Skeletal muscle cell (primary cell): Measurements from ENCODE around the gene RILPL2.
"Not testable (repeated sequence)": the region's sequence is repeated elsewhere in the genome, so short reads cannot be mapped to it uniquely, and the experiment has no call there.

Source experiments
- DNase-seq: peaks from one replicate; pipeline ENCODE4 v3.0.0-alpha.2; 2010; ENCODE audit warnings: low read depth
- H3K4me3 ChIP-seq: 2 replicates; pipeline ENCODE4 v1.5.1; 2011; ENCODE audit warnings: low read depth, mild to moderate bottlenecking, control low read depth, low read length, moderate library complexity

The RILPL2 gene

GRCh38 chr12:123388951-123389559 is 47.4 kb downstream of the RILPL2 start:
- peak overlapping the region; percentile 66 for H3K4me3 ChIP-seq
- no peak for DNase-seq

GRCh38 chr12:123388177-123388950 is 48.1 kb downstream of the RILPL2 start:
- DNase-seq = no peak
- peak overlapping the region; percentile 66 for H3K4me3 ChIP-seq

GRCh38 chr12:123387508-123388176 is 48.8 kb downstream of the RILPL2 start:
- DNase-seq = no peak
- peak overlapping the region; percentile 66 for H3K4me3 ChIP-seq

- not testable (repeated sequence) for H3K4me3 ChIP-seq, DNase-seq
Measured at GRCh38 chr12:123385536-123385935, 50.9 kb downstream of the RILPL2 start.

- no peak for DNase-seq
- peak overlapping the region; percentile 62 for H3K4me3 ChIP-seq
Measured at GRCh38 chr12:123384994-123385376, 51.5 kb downstream of the RILPL2 start.

- no peak for DNase-seq
- peak overlapping the region; percentile 62 for H3K4me3 ChIP-seq
Measured at GRCh38 chr12:123384318-123384993, 52.0 kb downstream of the RILPL2 start.

GRCh38 chr12:123382684-123383083 is 53.8 kb downstream of the RILPL2 start:
- no peak overlapping the region for H3K4me3 ChIP-seq
- no peak for DNase-seq

- DNase-seq = no peak
- no peak overlapping the region for H3K4me3 ChIP-seq
Measured at GRCh38 chr12:123379391-123379790, 57.1 kb downstream of the RILPL2 start.

- not testable (repeated sequence) for H3K4me3 ChIP-seq, DNase-seq
Measured at GRCh38 chr12:123372415-123372814, 64.1 kb downstream of the RILPL2 start.

GRCh38 chr12:123371667-123372368 is 64.7 kb downstream of the RILPL2 start:
- DNase-seq = not testable (repeated sequence)

GRCh38 chr12:123369229-123369628 is 67.3 kb downstream of the RILPL2 start:
- H3K4me3 ChIP-seq = no peak overlapping the region
- no peak for DNase-seq

More at GRCh38 chr12:123371667-123372368, 64.7 kb downstream of the RILPL2 start:
- H3K4me3 ChIP-seq = not testable (repeated sequence)

GRCh38 chr12:123368431-123368830 is 68.1 kb downstream of the RILPL2 start:
- DNase-seq, H3K4me3 ChIP-seq: not testable (repeated sequence)

GRCh38 chr12:123367511-123367910 is 69.0 kb downstream of the RILPL2 start:
- DNase-seq = no peak
- H3K4me3 ChIP-seq = no peak overlapping the region
